Gastrocnemius medialis (tissue), 4 donors: ENCODE measurements around the gene LDB1.

Experiments
- CTCF ChIP-seq, 5 experiments: fragments of 450-650 bp in 3 of 5; fragments of 200-600 bp in 2 of 5; sonication (generic) in 2 of 5; IDR thresholded peaks in 4 of 5; conservative IDR thresholded peaks in 1 of 5; 1 replicate in 4 of 5; 2 replicates in 1 of 5; pipeline ENCODE4 v1.5.1; 2016 to 2019; ENCODE audit warnings: antibody characterized with exemption in 5 of 5, mild to moderate bottlenecking in 3 of 5, moderate library complexity in 3 of 5
- POLR2A ChIP-seq, 2 donors: fragments of 450-650 bp; IDR thresholded peaks; one replicate each; pipeline ENCODE4 v1.6.1; 2017; ENCODE audit warnings: antibody characterized with exemption in 2 of 2, mild to moderate bottlenecking in 2 of 2, moderate library complexity in 2 of 2

GRCh38 chr10:102150970-102151773, 31.0 kb upstream of the LDB1 start:
- TF ChIP-seq CTCF (IDR thresholded peaks at IDR 0.05 in 4 of 5, conservative IDR thresholded peaks at IDR 0.05 in 1 of 5), result no peak
- TF ChIP-seq POLR2A (IDR thresholded peaks at IDR 0.05), result no peak
